Ovary (tissue), 3 donors: ENCODE data around the gene IQCC.
A peak's percentile ranks its signal among the peaks of the same experiment; 100 is the strongest.

ENCODE experiments used
- CTCF ChIP-seq, 3 donors: fragments of 450-650 bp in 2 of 3; fragments of 200-600 bp in 1 of 3; IDR thresholded peaks; one replicate each; pipeline versions ENCODE4 v1.5.1 to v1.8.0; 2016 to 2022; ENCODE audit warnings: antibody characterized with exemption in 3 of 3, mild to moderate bottlenecking in 1 of 3
- EP300 ChIP-seq: sonication (generic); formaldehyde crosslinking; IDR thresholded peaks from one replicate; pipeline ENCODE4 v1.6.1; 2017; ENCODE audit warnings: antibody characterized with exemption
- POLR2A ChIP-seq: fragments of 450-650 bp; IDR thresholded peaks from one replicate; pipeline ENCODE4 v1.6.1; 2017; ENCODE audit warnings: antibody characterized with exemption, mild to moderate bottlenecking, moderate library complexity
- donor health status: DM: no; HTN: no; CAD: no.

GRCh38 chr1:32215629-32216480, 10.4 kb downstream of the IQCC start:
- TF ChIP-seq POLR2A (no peak), CTCF (IDR thresholded peaks at IDR 0.05) (peak; percentile 48 to 55 (median 54)), EP300 (no peak)
